K562 (cell line): Measurements from ENCODE around the gene TUBB1.

Experiments
- BRD4 ChIP-seq: fragments of 200-600 bp; sonication (generic); IDR thresholded peaks from 2 replicates; pipeline ENCODE4 v1.6.1; 2017; ENCODE audit warnings: inconsistent platforms
- CTCF ChIP-seq, 3 experiments: IDR thresholded peaks in 2 of 3; conservative IDR thresholded peaks in 1 of 3; 2 replicates each; pipeline ENCODE4 v1.5.1; 2011 to 2012; ENCODE audit warnings: low read length in 3 of 3, mild to moderate bottlenecking in 3 of 3, control low read depth in 2 of 3, improper control_type of control experiment in 1 of 3, inconsistent platforms in 1 of 3, low read depth in 1 of 3, mixed read lengths in 1 of 3, moderate library complexity in 1 of 3; ENCODE audit not compliant: insufficient read depth in 2 of 3
- PREB ChIP-seq: sonication (generic); formaldehyde crosslinking; IDR thresholded peaks from 2 replicates; pipeline ENCODE4 v1.8.1; 2023; ENCODE audit warnings: mild to moderate bottlenecking, missing genetic modification reagents
- RBM34 ChIP-seq: fragments of 200-400 bp; formaldehyde crosslinking; IDR thresholded peaks from 2 replicates; pipeline ENCODE4 v1.6.1; 2018; ENCODE audit warnings: low read length, borderline replicate concordance; ENCODE audit not compliant: insufficient read depth
- RFX5 ChIP-seq: IDR thresholded peaks from 2 replicates; pipeline ENCODE4 v1.6.1; 2011; ENCODE audit warnings: low read depth, mild to moderate bottlenecking, improper control_type of control experiment, low read length
- ZNF121 ChIP-seq: sonication (generic); formaldehyde crosslinking; conservative IDR thresholded peaks from 2 replicates; pipeline ENCODE4 v1.8.0; 2022; ENCODE audit warnings: missing genetic modification reagents
- ZNF24 ChIP-seq: fragments of 450-650 bp; IDR thresholded peaks from 2 replicates; pipeline ENCODE4 v1.6.1; 2016
- ZNF449 ChIP-seq: fragments of 250-450 bp; sonication (Bioruptor Pico); IDR thresholded peaks from 2 replicates; pipeline ENCODE4 v1.8.0; 2022; ENCODE audit warnings: moderate library complexity, mild to moderate bottlenecking, inconsistent platforms
- ZNF780A ChIP-seq: fragments of 250-450 bp; sonication (Bioruptor Pico); IDR thresholded peaks from 2 replicates; pipeline ENCODE4 v1.5.0; 2021; ENCODE audit warnings: mild to moderate bottlenecking
- TF ChIP-seq, protein P1 (sequence below): fragments of 250-450 bp; sonication (Bioruptor Pico); IDR thresholded peaks from 2 replicates; pipeline ENCODE4 v1.4.0; 2020; ENCODE audit warnings: mild to moderate bottlenecking, moderate library complexity
- TF ChIP-seq, protein P2 (sequence below): fragments of 450-650 bp; formaldehyde crosslinking; IDR thresholded peaks from 2 replicates; pipeline ENCODE4 v1.4.0; 2020; ENCODE audit warnings: mild to moderate bottlenecking, moderate library complexity
- TF ChIP-seq, protein P3 (sequence below): fragments of 450-650 bp; IDR thresholded peaks from 2 replicates; pipeline ENCODE4 v1.6.1; 2014; ENCODE audit warnings: low read depth, mild to moderate bottlenecking, moderate library complexity, borderline replicate concordance

DNA sequence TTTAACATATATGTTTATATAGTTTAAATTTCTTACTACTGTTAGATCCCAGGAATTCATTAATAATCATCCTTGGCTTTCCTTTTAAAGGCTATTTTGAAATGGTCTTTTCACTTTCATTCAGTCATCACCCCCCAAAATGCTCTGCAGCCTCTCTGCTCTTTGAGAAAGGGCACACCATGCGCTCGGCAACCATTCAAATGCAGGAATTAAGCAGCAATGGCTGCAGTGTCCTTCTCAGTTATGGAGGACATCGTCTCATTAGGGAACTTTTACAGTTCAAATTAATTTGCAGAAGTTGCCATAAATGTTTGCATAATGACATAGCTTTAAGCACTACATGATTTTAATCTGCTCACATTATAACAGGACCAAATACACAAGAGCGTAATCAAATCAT is 6.3 kb downstream of the TUBB1 start:
- TF ChIP-seq, protein P1, sequence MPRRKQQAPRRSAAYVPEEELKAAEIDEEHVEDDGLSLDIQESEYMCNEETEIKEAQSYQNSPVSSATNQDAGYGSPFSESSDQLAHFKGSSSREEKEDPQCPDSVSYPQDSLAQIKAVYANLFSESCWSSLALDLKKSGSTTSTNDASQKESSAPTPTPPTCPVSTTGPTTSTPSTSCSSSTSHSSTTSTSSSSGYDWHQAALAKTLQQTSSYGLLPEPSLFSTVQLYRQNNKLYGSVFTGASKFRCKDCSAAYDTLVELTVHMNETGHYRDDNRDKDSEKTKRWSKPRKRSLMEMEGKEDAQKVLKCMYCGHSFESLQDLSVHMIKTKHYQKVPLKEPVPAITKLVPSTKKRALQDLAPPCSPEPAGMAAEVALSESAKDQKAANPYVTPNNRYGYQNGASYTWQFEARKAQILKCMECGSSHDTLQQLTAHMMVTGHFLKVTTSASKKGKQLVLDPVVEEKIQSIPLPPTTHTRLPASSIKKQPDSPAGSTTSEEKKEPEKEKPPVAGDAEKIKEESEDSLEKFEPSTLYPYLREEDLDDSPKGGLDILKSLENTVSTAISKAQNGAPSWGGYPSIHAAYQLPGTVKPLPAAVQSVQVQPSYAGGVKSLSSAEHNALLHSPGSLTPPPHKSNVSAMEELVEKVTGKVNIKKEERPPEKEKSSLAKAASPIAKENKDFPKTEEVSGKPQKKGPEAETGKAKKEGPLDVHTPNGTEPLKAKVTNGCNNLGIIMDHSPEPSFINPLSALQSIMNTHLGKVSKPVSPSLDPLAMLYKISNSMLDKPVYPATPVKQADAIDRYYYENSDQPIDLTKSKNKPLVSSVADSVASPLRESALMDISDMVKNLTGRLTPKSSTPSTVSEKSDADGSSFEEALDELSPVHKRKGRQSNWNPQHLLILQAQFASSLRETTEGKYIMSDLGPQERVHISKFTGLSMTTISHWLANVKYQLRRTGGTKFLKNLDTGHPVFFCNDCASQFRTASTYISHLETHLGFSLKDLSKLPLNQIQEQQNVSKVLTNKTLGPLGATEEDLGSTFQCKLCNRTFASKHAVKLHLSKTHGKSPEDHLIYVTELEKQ (CRISPR knock-in tag), result no peak
- TF ChIP-seq RFX5 (no peak), RBM34 (no peak), BRD4 (no peak), CTCF (IDR thresholded peaks at IDR 0.05 in 2 of 3, conservative IDR thresholded peaks at IDR 0.05 in 1 of 3; ENCODE audit: insufficient read depth in 2 of 3, low read depth in 1 of 3, low read length in 3 of 3) (no peak), ZNF449 (CRISPR knock-in tag) (no peak), PREB (CRISPR knock-in tag) (no peak), ZNF780A (no peak), ZNF24 (no peak), ZNF121 (CRISPR knock-in tag) (no peak)
- TF ChIP-seq, protein P2, sequence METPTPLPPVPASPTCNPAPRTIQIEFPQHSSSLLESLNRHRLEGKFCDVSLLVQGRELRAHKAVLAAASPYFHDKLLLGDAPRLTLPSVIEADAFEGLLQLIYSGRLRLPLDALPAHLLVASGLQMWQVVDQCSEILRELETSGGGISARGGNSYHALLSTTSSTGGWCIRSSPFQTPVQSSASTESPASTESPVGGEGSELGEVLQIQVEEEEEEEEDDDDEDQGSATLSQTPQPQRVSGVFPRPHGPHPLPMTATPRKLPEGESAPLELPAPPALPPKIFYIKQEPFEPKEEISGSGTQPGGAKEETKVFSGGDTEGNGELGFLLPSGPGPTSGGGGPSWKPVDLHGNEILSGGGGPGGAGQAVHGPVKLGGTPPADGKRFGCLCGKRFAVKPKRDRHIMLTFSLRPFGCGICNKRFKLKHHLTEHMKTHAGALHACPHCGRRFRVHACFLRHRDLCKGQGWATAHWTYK (CRISPR knock-in tag), result no peak
- TF ChIP-seq, protein P3, sequence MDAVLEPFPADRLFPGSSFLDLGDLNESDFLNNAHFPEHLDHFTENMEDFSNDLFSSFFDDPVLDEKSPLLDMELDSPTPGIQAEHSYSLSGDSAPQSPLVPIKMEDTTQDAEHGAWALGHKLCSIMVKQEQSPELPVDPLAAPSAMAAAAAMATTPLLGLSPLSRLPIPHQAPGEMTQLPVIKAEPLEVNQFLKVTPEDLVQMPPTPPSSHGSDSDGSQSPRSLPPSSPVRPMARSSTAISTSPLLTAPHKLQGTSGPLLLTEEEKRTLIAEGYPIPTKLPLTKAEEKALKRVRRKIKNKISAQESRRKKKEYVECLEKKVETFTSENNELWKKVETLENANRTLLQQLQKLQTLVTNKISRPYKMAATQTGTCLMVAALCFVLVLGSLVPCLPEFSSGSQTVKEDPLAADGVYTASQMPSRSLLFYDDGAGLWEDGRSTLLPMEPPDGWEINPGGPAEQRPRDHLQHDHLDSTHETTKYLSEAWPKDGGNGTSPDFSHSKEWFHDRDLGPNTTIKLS, result no peak
